AG09319 (cell line): ENCODE data around the gene PLEK.
A peak's percentile ranks its signal among the peaks of the same experiment; 100 is the strongest.
"Not testable (repeated sequence)": the region's sequence is repeated elsewhere in the genome, so short reads cannot be mapped to it uniquely, and the experiment has no call there.

Experiments used
- DNase-seq: peaks from one replicate; pipeline ENCODE4 v3.0.0-alpha.2; 2010; ENCODE audit warnings: low read depth; ENCODE audit errors: extremely low read depth
- TF ChIP-seq, protein P1 (sequence below): IDR thresholded peaks from 2 replicates; pipeline ENCODE4 v1.5.1; 2011; ENCODE audit warnings: low read depth, mild to moderate bottlenecking, inconsistent platforms, low read length, moderate library complexity

Gene PLEK

DNA sequence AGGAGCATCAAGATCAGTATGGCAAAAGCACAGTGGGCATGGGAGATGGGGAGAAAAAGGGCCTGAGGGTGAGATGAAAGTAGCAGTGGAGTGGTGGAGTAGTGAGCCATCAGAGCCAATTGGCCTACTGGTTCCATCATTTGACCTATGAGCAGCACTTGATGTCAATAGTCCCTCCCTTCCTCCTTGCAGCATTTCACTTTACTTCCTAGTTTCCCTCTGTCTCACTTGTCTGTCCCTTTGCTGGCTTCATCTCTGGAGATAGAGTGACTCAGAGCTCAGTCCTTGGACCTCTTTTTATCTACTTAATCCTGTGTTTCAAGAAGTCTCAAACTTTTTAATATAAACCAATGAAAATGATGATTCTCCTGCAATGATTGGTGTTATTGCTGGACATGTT is 69.9 kb downstream of the PLEK start:
- DNase-seq: no peak
- TF ChIP-seq, protein P1, sequence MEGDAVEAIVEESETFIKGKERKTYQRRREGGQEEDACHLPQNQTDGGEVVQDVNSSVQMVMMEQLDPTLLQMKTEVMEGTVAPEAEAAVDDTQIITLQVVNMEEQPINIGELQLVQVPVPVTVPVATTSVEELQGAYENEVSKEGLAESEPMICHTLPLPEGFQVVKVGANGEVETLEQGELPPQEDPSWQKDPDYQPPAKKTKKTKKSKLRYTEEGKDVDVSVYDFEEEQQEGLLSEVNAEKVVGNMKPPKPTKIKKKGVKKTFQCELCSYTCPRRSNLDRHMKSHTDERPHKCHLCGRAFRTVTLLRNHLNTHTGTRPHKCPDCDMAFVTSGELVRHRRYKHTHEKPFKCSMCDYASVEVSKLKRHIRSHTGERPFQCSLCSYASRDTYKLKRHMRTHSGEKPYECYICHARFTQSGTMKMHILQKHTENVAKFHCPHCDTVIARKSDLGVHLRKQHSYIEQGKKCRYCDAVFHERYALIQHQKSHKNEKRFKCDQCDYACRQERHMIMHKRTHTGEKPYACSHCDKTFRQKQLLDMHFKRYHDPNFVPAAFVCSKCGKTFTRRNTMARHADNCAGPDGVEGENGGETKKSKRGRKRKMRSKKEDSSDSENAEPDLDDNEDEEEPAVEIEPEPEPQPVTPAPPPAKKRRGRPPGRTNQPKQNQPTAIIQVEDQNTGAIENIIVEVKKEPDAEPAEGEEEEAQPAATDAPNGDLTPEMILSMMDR: no peak

DNA sequence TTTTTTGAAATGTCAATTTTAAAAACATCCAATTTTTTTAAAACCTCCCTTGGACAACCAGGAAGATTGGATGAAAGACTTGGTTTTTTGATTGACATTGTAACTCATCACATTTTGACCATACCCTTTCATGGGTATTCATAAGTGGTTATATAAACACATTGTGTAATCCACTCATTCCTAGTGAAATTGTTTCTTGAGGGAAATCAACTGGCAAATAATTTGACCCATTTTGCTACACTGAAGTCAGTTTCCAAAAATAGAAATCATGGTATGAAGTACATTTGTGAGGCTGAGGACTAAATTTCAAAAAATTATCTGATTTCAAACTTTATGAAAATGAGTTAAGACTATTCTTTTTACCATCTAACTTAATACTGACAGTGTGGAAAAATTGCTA is 70.5 kb downstream of the PLEK start:
- TF ChIP-seq, protein P1: no peak
- no peak for DNase-seq

DNA sequence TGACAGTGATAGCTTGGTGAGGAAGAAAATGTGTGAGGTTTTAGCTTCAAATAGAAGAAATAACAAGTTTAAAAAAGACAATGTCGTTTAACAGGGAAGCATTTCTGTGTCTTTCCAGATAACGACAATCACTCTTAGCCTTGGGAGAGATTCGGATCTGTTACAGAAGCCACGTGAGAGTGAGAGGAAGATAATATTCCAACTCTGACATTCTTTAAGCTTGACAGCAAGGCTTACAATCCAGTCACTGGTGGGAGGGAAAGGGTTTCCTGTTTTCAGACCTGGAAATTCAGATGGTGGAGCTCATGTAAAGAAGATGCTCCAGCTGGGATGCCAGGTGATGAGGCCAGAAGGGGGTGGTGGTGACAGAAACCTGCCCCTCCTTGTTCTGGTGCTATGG is 71.2 kb downstream of the PLEK start:
- TF ChIP-seq, protein P1: no peak
- no peak for DNase-seq

- no peak for DNase-seq
- TF ChIP-seq, protein P1: no peak
Observed at GRCh38 chr2:68438455-68439303, 73.6 kb downstream of the PLEK start.

- TF ChIP-seq, protein P1: peak; percentile 84
- DNase-seq: peak; percentile 68
Observed at GRCh38 chr2:68441179-68441993, 76.3 kb downstream of the PLEK start.

GRCh38 chr2:68441994-68442322 is 76.9 kb downstream of the PLEK start:
- TF ChIP-seq, protein P1: no peak
- no peak for DNase-seq

GRCh38 chr2:68446425-68446824 is 81.3 kb downstream of the PLEK start:
- DNase-seq: not testable (repeated sequence)
